GM13976 (cell line): Measurements from ENCODE around the gene STK4.
A peak's percentile ranks its signal among the peaks of the same experiment; 100 is the strongest.

Source experiments
- DNase-seq: peaks from one replicate; pipeline ENCODE4 v3.0.0; 2012; ENCODE audit warnings: low spot score
- CTCF ChIP-seq: IDR thresholded peaks from 2 replicates; pipeline ENCODE4 v1.5.1; 2012; ENCODE audit warnings: borderline replicate concordance, mild to moderate bottlenecking; ENCODE audit not compliant: insufficient read depth; ENCODE audit errors: extremely low read depth, missing control alignments, control extremely low read depth
- in situ Hi-C: fragments of 300-500 bp; cut with MboI; formaldehyde crosslinking; loops from one replicate; pipeline ENCODE4 v1.12.0; 2022; ENCODE audit warnings: low sequenced_read_pairs, mixed read lengths, inconsistent platforms; ENCODE audit not compliant: unreplicated experiment

STK4 gene

GRCh38 chr20:44959638-44960102 is 6.6 kb upstream of the STK4 start:
- in situ Hi-C loops = no loop called here
- TF ChIP-seq CTCF = peak; percentile 3
- DNase-seq = peak; percentile 48

- DNase-seq = peak; percentile 97
- in situ Hi-C loops = no loop called here
- TF ChIP-seq CTCF = no peak
Observed at GRCh38 chr20:44960103-44960852, 6.0 kb upstream of the STK4 start, which contains the start of gene TOMM34. Gene TOMM34, minus strand, starts transcription at chr20:44960397. Its CDS starts 64 bp downstream, at chr20:44960333.

- no peak for DNase-seq
- TF ChIP-seq CTCF = no peak
- in situ Hi-C loops = no loop called here
Observed at GRCh38 chr20:44961011-44961869, 5.1 kb upstream of the STK4 start.

GRCh38 chr20:44961870-44962267 is 4.4 kb upstream of the STK4 start:
- no peak for DNase-seq
- in situ Hi-C loops = no loop called here
- TF ChIP-seq CTCF = no peak

GRCh38 chr20:44962483-44962882 is 3.8 kb upstream of the STK4 start:
- no peak for TF ChIP-seq CTCF
- in situ Hi-C loops = no loop called here
- no peak for DNase-seq

- DNase-seq = no peak
- no peak for TF ChIP-seq CTCF
- in situ Hi-C loops = no loop called here
Observed at GRCh38 chr20:44963325-44964215, 2.7 kb upstream of the STK4 start.
